A549 (cell line): ENCODE results near the gene C16orf92. TPM values are rescaled to one million over a fixed set of nuclear protein-coding genes. Genes with fewer than 3 reads are reported as not detected.
A peak's percentile ranks its signal among the peaks of the same experiment; 100 is the strongest.

Experiments used
- ATAC-seq, 2 experiments: fragments of 200-7000 bp in 1 of 2; fragments of >200 bp in 1 of 2; cut with Nextera tagmentation in 1 of 2; cut with Tn5 transposase in 1 of 2; 3 replicates each; pipeline versions ENCODE4 v1.8.0 to v1.9.1; 2018 to 2020; ENCODE audit warnings: mild to moderate bottlenecking in 1 of 2, moderate library complexity in 1 of 2
- CTCF ChIA-PET: fragments of 300-600 bp; sonication (Branson Sonifier 250); formaldehyde crosslinking; extraction: SDS; loops from one replicate; lab custom pipeline; 2021; ENCODE audit warnings: antibody characterized with exemption, inconsistent platforms; lab: Yijun Ruan, JAX
- POLR2A ChIA-PET: fragments of 350-600 bp; formaldehyde crosslinking; extraction: SDS; loops from one replicate; lab custom pipeline; 2021; ENCODE audit warnings: antibody characterized with exemption, inconsistent platforms; lab: Yijun Ruan, JAX
- DNase-seq, 2 experiments: peaks; one replicate each; pipeline versions ENCODE4 v3.0.0 to v3.0.0-alpha.2; 2011 to 2016; ENCODE audit warnings: low read depth in 1 of 2, low spot score in 1 of 2
- FAIRE-seq: peaks from 2 replicates; lab custom pipeline; 2011; peaks lifted over from hg19 to GRCh38; lab: Jason Lieb, UNC
- H3K27ac ChIP-seq, 2 experiments: fragments of >200 bp; sonication (Bioruptor Twin); formaldehyde crosslinking; 3 replicates each; pipeline ENCODE4 v1.5.1; 2016 to 2017
- H3K4me1 ChIP-seq: fragments of >200 bp; sonication (Bioruptor Twin); formaldehyde crosslinking; 3 replicates; pipeline ENCODE4 v1.6.1; 2016
- H3K4me2 ChIP-seq: fragments of >200 bp; sonication (Bioruptor Twin); formaldehyde crosslinking; 3 replicates; pipeline ENCODE4 v1.6.1; 2016
- H3K4me3 ChIP-seq: fragments of >200 bp; sonication (Bioruptor Twin); formaldehyde crosslinking; 3 replicates; pipeline ENCODE4 v1.5.1; 2016
- H3K9me3 ChIP-seq: fragments of >200 bp; sonication (Bioruptor Twin); formaldehyde crosslinking; 3 replicates; pipeline ENCODE4 v1.6.1; 2016
- CBX8 ChIP-seq: fragments of 200-600 bp; sonication (generic); IDR thresholded peaks from 2 replicates; pipeline ENCODE4 v1.6.1; 2016
- HOXB13 ChIP-seq: fragments of 250-450 bp; sonication (Bioruptor Pico); IDR thresholded peaks from 2 replicates; pipeline ENCODE4 v1.5.0; 2020; ENCODE audit warnings: low read depth, mild to moderate bottlenecking, moderate library complexity
- JUN ChIP-seq, 2 experiments: fragments of >200 bp; sonication (Bioruptor Twin); formaldehyde crosslinking; IDR thresholded peaks; 2 replicates in 1 of 2; 3 replicates in 1 of 2; pipeline ENCODE4 v1.6.1; 2016 to 2017
- MAFK ChIP-seq: fragments of 450-650 bp; IDR thresholded peaks from 2 replicates; pipeline ENCODE4 v1.6.1; 2014; ENCODE audit not compliant: partially characterized antibody
- RAD21 ChIP-seq, 2 experiments: fragments of >200 bp in 1 of 2; sonication (Bioruptor Twin) in 1 of 2; formaldehyde crosslinking in 1 of 2; IDR thresholded peaks in 1 of 2; conservative IDR thresholded peaks in 1 of 2; 2 replicates in 1 of 2; 3 replicates in 1 of 2; pipeline ENCODE4 v1.6.1; 2012 to 2018; ENCODE audit warnings: inconsistent platforms in 1 of 2
- TFCP2L1 ChIP-seq: fragments of 250-450 bp; sonication (Bioruptor Pico); IDR thresholded peaks from 2 replicates; pipeline ENCODE4 v1.5.0; 2021; ENCODE audit warnings: mild to moderate bottlenecking
- ZFP36 ChIP-seq: fragments of 450-650 bp; IDR thresholded peaks from 2 replicates; pipeline ENCODE4 v1.6.1; 2014; ENCODE audit warnings: borderline replicate concordance; ENCODE audit not compliant: partially characterized antibody
- ZNF302 ChIP-seq: fragments of 250-450 bp; sonication (Bioruptor Pico); IDR thresholded peaks from 2 replicates; pipeline ENCODE4 v1.9.0; 2021; ENCODE audit warnings: inconsistent platforms, mild to moderate bottlenecking, moderate library complexity
- WGBS: methylation state at CpG from one replicate; pipeline ENCODE4 v1.1.6; 2017; ENCODE audit errors: missing lambda C conversion rate; 5-methylcytosine and 5-hydroxymethylcytosine counted together
- polyA plus RNA-seq, 4 experiments: library from polyadenylated mRNA; depleted of rRNA in 3 of 4; stranded (reverse); fragments of >200 nt; fragmentation: RNase III in 1 of 4; extraction: RNeasy Plus Mini Kit Qiagen cat#74134 plus additional on column Dnase treatment in 1 of 4; gene quantifications; 2 replicates in 3 of 4; 3 replicates in 1 of 4; pipeline ENCODE4 v1.2.3, GENCODE V29; 2011 to 2017
- TF ChIP-seq, protein P1 (sequence below): fragments of >200 bp; sonication (Bioruptor Twin); formaldehyde crosslinking; IDR thresholded peaks from 3 replicates; pipeline ENCODE4 v1.5.1; 2016
- TF ChIP-seq, protein P2 (sequence below): fragments of 150-350 bp; IDR thresholded peaks from 2 replicates; pipeline ENCODE4 v1.6.1; 2014; ENCODE audit warnings: low read depth, mild to moderate bottlenecking, low read length
- TF ChIP-seq, protein P3 (sequence below): fragments of 200-600 bp; sonication (generic); IDR thresholded peaks from 2 replicates; pipeline ENCODE4 v1.6.1; 2016; ENCODE audit warnings: antibody characterized with exemption, mild to moderate bottlenecking, moderate library complexity
- TF ChIP-seq, protein P4 (sequence below): IDR thresholded peaks from 2 replicates; pipeline ENCODE4 v1.6.1; 2012

The C16orf92 gene
- polyA plus RNA-seq, 2 of the 4 experiments (the other 2 are of a cell fraction), result not detected

DNA sequence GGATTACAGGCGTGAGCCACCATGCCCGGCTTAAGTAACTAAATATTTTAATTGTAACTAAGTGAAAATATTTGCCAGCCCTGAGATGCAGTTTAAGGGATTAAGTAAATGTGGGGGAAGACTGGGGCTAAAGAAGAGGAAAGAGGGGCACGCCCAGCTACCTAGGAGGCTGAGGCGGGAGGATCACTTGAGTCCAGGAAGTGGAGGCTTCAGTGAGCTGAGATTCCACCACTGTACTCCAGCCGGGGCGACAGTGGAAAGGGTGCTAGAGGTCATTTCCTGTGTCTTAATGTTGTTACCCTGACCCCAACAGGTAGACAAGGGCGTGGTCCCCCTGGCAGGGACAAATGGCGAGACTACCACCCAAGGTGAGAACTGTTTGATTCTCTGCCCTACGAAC, 45.3 kb downstream of the C16orf92 start:
- ChIA-PET CTCF (interaction anchor here (0.6 to 9.9 kb wide), 5 partner anchors 9 to 423 kb away, joined by 3 to 119 read pairs (median 4); partner anchors contain the start of genes PPP4C and TBX6), POLR2A (no interaction called here)
- Histone ChIP-seq H3K9me3 (no peaks in the 10 kb centered on the region), H3K4me2 (peak overlapping the region; percentile 97), H3K4me1 (peaks cover 32% of the 10 kb centered on the region), H3K27ac (peak overlapping the region in 1 of 2 experiments; percentile 17; a peak in 1 of 6 replicates), H3K4me3 (no peak overlapping the region)
- TF ChIP-seq JUN (IDR thresholded peaks at IDR 0.05), result 0 out of 5 replicates have a peak, but pooled peaks of 1 of the 2 experiments have one; percentile 3
- no peak for TF ChIP-seq ZFP36
- no peak for TF ChIP-seq MAFK
- no peak for TF ChIP-seq HOXB13 (CRISPR knock-in tag)
- ATAC-seq (no peak), FAIRE-seq (no peak), DNase-seq (no peak)
- 94% methylated on average over 9 of the region's 9 CpGs for WGBS

DNA sequence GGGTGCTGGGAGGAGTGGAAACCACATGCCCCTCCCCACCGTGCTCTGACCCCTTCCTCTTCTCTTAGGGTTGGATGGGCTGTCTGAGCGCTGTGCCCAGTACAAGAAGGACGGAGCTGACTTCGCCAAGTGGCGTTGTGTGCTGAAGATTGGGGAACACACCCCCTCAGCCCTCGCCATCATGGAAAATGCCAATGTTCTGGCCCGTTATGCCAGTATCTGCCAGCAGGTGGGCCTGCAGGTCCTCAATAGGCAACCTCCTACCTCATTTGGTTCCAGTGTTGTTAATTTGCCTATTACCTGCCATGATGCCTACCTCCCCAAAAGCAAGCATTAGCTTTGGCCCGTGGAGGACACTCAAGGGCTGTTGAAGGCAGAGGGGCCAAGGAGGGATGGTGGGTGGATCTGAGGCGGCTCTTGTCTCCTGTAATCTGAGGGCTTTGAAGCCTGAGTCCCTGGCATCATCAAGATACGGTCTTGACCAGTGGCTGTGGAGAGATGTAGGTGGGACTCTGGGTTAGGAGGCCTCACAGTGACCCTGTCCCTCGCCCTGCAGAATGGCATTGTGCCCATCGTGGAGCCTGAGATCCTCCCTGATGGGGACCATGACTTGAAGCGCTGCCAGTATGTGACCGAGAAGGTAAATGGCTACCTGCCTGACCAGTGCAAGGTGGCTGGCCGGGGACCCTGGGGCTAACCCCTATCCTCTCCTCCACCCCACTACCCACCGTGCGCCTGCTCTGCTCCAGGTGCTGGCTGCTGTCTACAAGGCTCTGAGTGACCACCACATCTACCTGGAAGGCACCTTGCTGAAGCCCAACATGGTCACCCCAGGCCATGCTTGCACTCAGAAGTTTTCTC, 46.0 kb downstream of the C16orf92 start:
- FAIRE-seq (no peak), DNase-seq (peak in 1 of 2 experiments; percentile 59), ATAC-seq (no peak)
- 86% methylated on average over 17 of the region's 17 CpGs for WGBS
- ChIA-PET CTCF (interaction anchor here (0.6 to 9.9 kb wide), 5 partner anchors 8 to 423 kb away, joined by 3 to 119 read pairs (median 4); partner anchors contain the start of genes PPP4C and TBX6), POLR2A (no interaction called here)
- Histone ChIP-seq H3K4me2 (peak overlapping the region; percentile 97), H3K4me1 (peaks cover 27% of the 10 kb centered on the region), H3K9me3 (no peaks in the 10 kb centered on the region), H3K4me3 (no peak overlapping the region), H3K27ac (peak overlapping the region in 1 of 2 experiments; percentile 17; a peak in 1 of 6 replicates)
- no peak for TF ChIP-seq CBX8
- TF ChIP-seq ZNF302 (CRISPR knock-in tag), result no peak
- peak; percentile 38; a peak in 3 of 5 replicates for TF ChIP-seq RAD21 (conservative IDR thresholded peaks at IDR 0.05 in 1 of 2, IDR thresholded peaks at IDR 0.05 in 1 of 2)
- TF ChIP-seq, protein P1, sequence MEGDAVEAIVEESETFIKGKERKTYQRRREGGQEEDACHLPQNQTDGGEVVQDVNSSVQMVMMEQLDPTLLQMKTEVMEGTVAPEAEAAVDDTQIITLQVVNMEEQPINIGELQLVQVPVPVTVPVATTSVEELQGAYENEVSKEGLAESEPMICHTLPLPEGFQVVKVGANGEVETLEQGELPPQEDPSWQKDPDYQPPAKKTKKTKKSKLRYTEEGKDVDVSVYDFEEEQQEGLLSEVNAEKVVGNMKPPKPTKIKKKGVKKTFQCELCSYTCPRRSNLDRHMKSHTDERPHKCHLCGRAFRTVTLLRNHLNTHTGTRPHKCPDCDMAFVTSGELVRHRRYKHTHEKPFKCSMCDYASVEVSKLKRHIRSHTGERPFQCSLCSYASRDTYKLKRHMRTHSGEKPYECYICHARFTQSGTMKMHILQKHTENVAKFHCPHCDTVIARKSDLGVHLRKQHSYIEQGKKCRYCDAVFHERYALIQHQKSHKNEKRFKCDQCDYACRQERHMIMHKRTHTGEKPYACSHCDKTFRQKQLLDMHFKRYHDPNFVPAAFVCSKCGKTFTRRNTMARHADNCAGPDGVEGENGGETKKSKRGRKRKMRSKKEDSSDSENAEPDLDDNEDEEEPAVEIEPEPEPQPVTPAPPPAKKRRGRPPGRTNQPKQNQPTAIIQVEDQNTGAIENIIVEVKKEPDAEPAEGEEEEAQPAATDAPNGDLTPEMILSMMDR, result peak; percentile 42
- TF ChIP-seq, protein P2, sequence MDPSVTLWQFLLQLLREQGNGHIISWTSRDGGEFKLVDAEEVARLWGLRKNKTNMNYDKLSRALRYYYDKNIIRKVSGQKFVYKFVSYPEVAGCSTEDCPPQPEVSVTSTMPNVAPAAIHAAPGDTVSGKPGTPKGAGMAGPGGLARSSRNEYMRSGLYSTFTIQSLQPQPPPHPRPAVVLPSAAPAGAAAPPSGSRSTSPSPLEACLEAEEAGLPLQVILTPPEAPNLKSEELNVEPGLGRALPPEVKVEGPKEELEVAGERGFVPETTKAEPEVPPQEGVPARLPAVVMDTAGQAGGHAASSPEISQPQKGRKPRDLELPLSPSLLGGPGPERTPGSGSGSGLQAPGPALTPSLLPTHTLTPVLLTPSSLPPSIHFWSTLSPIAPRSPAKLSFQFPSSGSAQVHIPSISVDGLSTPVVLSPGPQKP, result no peak
- TF ChIP-seq, protein P3, sequence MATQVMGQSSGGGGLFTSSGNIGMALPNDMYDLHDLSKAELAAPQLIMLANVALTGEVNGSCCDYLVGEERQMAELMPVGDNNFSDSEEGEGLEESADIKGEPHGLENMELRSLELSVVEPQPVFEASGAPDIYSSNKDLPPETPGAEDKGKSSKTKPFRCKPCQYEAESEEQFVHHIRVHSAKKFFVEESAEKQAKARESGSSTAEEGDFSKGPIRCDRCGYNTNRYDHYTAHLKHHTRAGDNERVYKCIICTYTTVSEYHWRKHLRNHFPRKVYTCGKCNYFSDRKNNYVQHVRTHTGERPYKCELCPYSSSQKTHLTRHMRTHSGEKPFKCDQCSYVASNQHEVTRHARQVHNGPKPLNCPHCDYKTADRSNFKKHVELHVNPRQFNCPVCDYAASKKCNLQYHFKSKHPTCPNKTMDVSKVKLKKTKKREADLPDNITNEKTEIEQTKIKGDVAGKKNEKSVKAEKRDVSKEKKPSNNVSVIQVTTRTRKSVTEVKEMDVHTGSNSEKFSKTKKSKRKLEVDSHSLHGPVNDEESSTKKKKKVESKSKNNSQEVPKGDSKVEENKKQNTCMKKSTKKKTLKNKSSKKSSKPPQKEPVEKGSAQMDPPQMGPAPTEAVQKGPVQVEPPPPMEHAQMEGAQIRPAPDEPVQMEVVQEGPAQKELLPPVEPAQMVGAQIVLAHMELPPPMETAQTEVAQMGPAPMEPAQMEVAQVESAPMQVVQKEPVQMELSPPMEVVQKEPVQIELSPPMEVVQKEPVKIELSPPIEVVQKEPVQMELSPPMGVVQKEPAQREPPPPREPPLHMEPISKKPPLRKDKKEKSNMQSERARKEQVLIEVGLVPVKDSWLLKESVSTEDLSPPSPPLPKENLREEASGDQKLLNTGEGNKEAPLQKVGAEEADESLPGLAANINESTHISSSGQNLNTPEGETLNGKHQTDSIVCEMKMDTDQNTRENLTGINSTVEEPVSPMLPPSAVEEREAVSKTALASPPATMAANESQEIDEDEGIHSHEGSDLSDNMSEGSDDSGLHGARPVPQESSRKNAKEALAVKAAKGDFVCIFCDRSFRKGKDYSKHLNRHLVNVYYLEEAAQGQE, result no peak
- TF ChIP-seq, protein P4, sequence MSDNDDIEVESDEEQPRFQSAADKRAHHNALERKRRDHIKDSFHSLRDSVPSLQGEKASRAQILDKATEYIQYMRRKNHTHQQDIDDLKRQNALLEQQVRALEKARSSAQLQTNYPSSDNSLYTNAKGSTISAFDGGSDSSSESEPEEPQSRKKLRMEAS, result no peak
- TF ChIP-seq TFCP2L1 (CRISPR knock-in tag), result 0 out of 2 replicates have a peak, but pooled peaks have one; percentile 6
